HG03064 (cell line): ENCODE data around the gene RNF115.

Experiments
- ATAC-seq: cut with Tn5 transposase; IDR thresholded peaks from one replicate; pipeline ENCODE4 v1.9.1; 2021; ENCODE audit warnings: low read depth; ENCODE audit not compliant: unreplicated experiment

Gene RNF115

GRCh38 chr1:145707183-145707867, 116.6 kb downstream of the RNF115 start, which contains the start of gene PDZK1:
PDZK1 (minus strand) TSS chr1:145707368; CDS start chr1:145688021, 19,347 bp downstream.
- ATAC-seq, result no peak

GRCh38 chr1:145706086-145706664, 117.7 kb downstream of the RNF115 start:
- ATAC-seq, result no peak

- no peak for ATAC-seq
Observed at GRCh38 chr1:145705622-145706021, 118.3 kb downstream of the RNF115 start.

GRCh38 chr1:145702826-145703225, 121.1 kb downstream of the RNF115 start:
- ATAC-seq, result no peak

GRCh38 chr1:145702052-145702451, 121.8 kb downstream of the RNF115 start:
- ATAC-seq, result no peak

- ATAC-seq, result no peak
Observed at GRCh38 chr1:145701306-145701862, 122.5 kb downstream of the RNF115 start.

GRCh38 chr1:145696630-145696960, 127.3 kb downstream of the RNF115 start:
- ATAC-seq, result no peak

- no peak for ATAC-seq
Observed at GRCh38 chr1:145695821-145696629, 127.9 kb downstream of the RNF115 start.

- ATAC-seq, result no peak
Observed at GRCh38 chr1:145692785-145693443, 131.0 kb downstream of the RNF115 start.

- ATAC-seq, result no peak
Observed at GRCh38 chr1:145690587-145691558, 133.0 kb downstream of the RNF115 start.

- no peak for ATAC-seq
Observed at GRCh38 chr1:145689922-145690321, 134.0 kb downstream of the RNF115 start.

- no peak for ATAC-seq
Observed at GRCh38 chr1:145688924-145689323, 135.0 kb downstream of the RNF115 start.
